GM23248 (cell line): ENCODE measurements around the gene ERC2. TPM values are rescaled to one million over a fixed set of nuclear protein-coding genes. Genes with fewer than 3 reads are reported as not detected.

Experiments
- DNase-seq: peaks from one replicate; pipeline ENCODE4 v3.0.0-alpha.2; 2015
- H2AFZ ChIP-seq: fragments of 200-600 bp; sonication (generic); 2 replicates; pipeline ENCODE4 v1.6.1; 2016; ENCODE audit warnings: antibody characterized with exemption
- H3F3A ChIP-seq: fragments of 200-600 bp; sonication (generic); 2 replicates; pipeline ENCODE4 v1.6.1; 2016; ENCODE audit warnings: mild to moderate bottlenecking, antibody characterized with exemption, mixed run types; ENCODE audit not compliant: insufficient read depth
- H3K27ac ChIP-seq: fragments of 200-600 bp; sonication (generic); 2 replicates; pipeline ENCODE4 v1.5.1; 2016; ENCODE audit warnings: mild to moderate bottlenecking
- H3K27me3 ChIP-seq: fragments of 200-600 bp; sonication (generic); replicated peaks from 2 replicates; pipeline ENCODE4 v1.6.1; 2016; ENCODE audit warnings: mild to moderate bottlenecking; ENCODE audit not compliant: insufficient read depth
- H3K36me3 ChIP-seq: fragments of 200-600 bp; sonication (generic); 2 replicates; pipeline ENCODE4 v1.6.1; 2016; ENCODE audit warnings: low read depth, mild to moderate bottlenecking
- H3K4me1 ChIP-seq: fragments of 200-600 bp; sonication (generic); 2 replicates; pipeline ENCODE4 v1.6.1; 2016; ENCODE audit warnings: mild to moderate bottlenecking; ENCODE audit not compliant: insufficient read depth
- H3K4me2 ChIP-seq: fragments of 200-600 bp; sonication (generic); one replicate; pipeline ENCODE4 v1.6.1; 2016; ENCODE audit warnings: mild to moderate bottlenecking; ENCODE audit not compliant: unreplicated experiment
- H3K4me3 ChIP-seq: fragments of 200-600 bp; sonication (generic); 2 replicates; pipeline ENCODE4 v1.5.1; 2016; ENCODE audit warnings: mild to moderate bottlenecking
- H3K79me2 ChIP-seq: fragments of 200-600 bp; sonication (generic); 2 replicates; pipeline ENCODE4 v1.6.1; 2016; ENCODE audit warnings: mild to moderate bottlenecking; ENCODE audit not compliant: insufficient read depth
- H3K9ac ChIP-seq: fragments of 200-600 bp; sonication (generic); 2 replicates; pipeline ENCODE4 v1.6.1; 2016; ENCODE audit warnings: mild to moderate bottlenecking
- H3K9me2 ChIP-seq: fragments of 200-600 bp; sonication (generic); 2 replicates; pipeline ENCODE4 v1.6.1; 2016; ENCODE audit warnings: mixed run types, mild to moderate bottlenecking, moderate library complexity; ENCODE audit not compliant: insufficient read depth
- H3K9me3 ChIP-seq: fragments of 200-600 bp; sonication (generic); one replicate; pipeline ENCODE4 v1.6.1; 2017; ENCODE audit warnings: low read depth
- H4K20me1 ChIP-seq: fragments of 200-600 bp; sonication (generic); 2 replicates; pipeline ENCODE4 v1.6.0; 2016; ENCODE audit not compliant: insufficient read depth
- EZH2 ChIP-seq: fragments of 200-600 bp; sonication (generic); IDR thresholded peaks from 2 replicates; pipeline ENCODE4 v1.6.1; 2018; ENCODE audit warnings: antibody characterized with exemption, mild to moderate bottlenecking; ENCODE audit not compliant: insufficient read depth, poor library complexity, severe bottlenecking
- EZH2phosphoT487 ChIP-seq: fragments of 200-600 bp; sonication (generic); IDR thresholded peaks from 2 replicates; pipeline ENCODE4 v1.6.1; 2018; ENCODE audit warnings: antibody characterized with exemption, moderate library complexity, mild to moderate bottlenecking, low read depth; ENCODE audit not compliant: insufficient read depth
- WGBS, 2 experiments: methylation state at CpG; one replicate each; pipeline ENCODE4 v1.1.6; 2015 to 2017; ENCODE audit warnings: low lambda C conversion rate in 2 of 2, low coverage in 1 of 2; ENCODE audit errors: missing lambda C conversion rate in 2 of 2; 5-methylcytosine and 5-hydroxymethylcytosine counted together
- in situ Hi-C: fragments of 300-500 bp; cut with MboI; formaldehyde crosslinking; loops from 2 replicates; pipeline ENCODE4 v1.15.0; 2020
- polyA plus RNA-seq: library from polyadenylated mRNA; unstranded; fragments of >200 nt; fragmentation: Nextera tagmentation; extraction: Ambion mirVana; gene quantifications from 2 replicates; pipeline ENCODE4 v1.2.1, GENCODE V29; 2016
- total RNA-seq: library from RNA; depleted of rRNA; stranded (reverse); fragments of >200 nt; shearing (Covaris generic); gene quantifications from 2 replicates; pipeline ENCODE4 v1.2.3, GENCODE V29; 2014

Gene ERC2
- total and polyA plus RNA-seq, 2 experiments from 2014 or later, result not detected

GRCh38 chr3:55512571-55513343, 955.5 kb downstream of the ERC2 start:
- Histone ChIP-seq H3K36me3 (no peaks in the 10 kb centered on the region), H4K20me1 (no peaks in the 10 kb centered on the region), H3K9me2 (no peaks in the 10 kb centered on the region), H3K27me3 (peaks cover 10% of the 10 kb centered on the region), H3K9me3 (no peaks in the 10 kb centered on the region), H2AFZ (no peak overlapping the region), H3K9ac (no peak overlapping the region; the same call in 1 of the 2 replicates), H3K27ac (peak overlapping the region; percentile 48), H3K4me1 (peaks cover 16% of the 10 kb centered on the region), H3K4me3 (no peak overlapping the region), H3F3A (peaks cover 27% of the 10 kb centered on the region), H3K4me2 (peak overlapping the region; percentile 45), H3K79me2 (no peaks in the 10 kb centered on the region)
- peak; percentile 30 for DNase-seq
- WGBS, 2 experiments, result 63 to 65% methylated on average over 11 of the region's 11 CpGs
- TF ChIP-seq EZH2phosphoT487 (no peak), EZH2 (no peak)
- in situ Hi-C loops, result no loop called here

GRCh38 chr3:55511895-55512570, 956.2 kb downstream of the ERC2 start:
- Histone ChIP-seq H3K4me2 (peak overlapping the region; percentile 59), H3K9me3 (no peaks in the 10 kb centered on the region), H4K20me1 (no peaks in the 10 kb centered on the region), H2AFZ (no peak overlapping the region), H3K4me3 (peak overlapping the region; percentile 30), H3K79me2 (no peaks in the 10 kb centered on the region), H3F3A (peaks cover 27% of the 10 kb centered on the region), H3K4me1 (peaks cover 16% of the 10 kb centered on the region), H3K9ac (no peak overlapping the region), H3K36me3 (no peaks in the 10 kb centered on the region), H3K9me2 (no peaks in the 10 kb centered on the region), H3K27ac (peak overlapping the region; percentile 48), H3K27me3 (peaks cover 11% of the 10 kb centered on the region)
- in situ Hi-C loops, result no loop called here
- WGBS, 2 experiments, result 5 to 7% methylated on average over 7 of the region's 7 CpGs
- no peak for TF ChIP-seq EZH2phosphoT487
- TF ChIP-seq EZH2, result no peak
- DNase-seq, result peak; percentile 90

DNA sequence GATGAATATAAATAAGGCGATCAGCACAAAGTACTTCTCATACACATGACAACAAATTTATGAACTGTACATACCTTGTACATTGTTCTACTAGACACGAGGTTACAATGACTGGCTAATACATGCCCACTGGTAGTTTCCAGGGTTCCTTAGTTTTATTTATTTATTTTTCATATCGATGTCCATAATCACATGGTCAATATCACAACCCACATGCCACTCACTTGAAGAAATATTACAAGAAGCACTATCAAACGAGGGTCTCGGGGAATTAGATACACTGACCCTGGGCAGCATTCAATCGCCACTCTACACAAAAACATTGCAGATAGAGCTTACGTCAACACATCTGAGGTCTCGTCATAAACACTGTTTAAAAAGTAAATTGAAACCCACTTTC, 959.9 kb downstream of the ERC2 start:
- peaks cover 16% of the 10 kb centered on the region for H3K4me1 ChIP-seq

GRCh38 chr3:55507808-55508207, 960.5 kb downstream of the ERC2 start:
- H3K9ac ChIP-seq, result no peak overlapping the region
- H3K4me1 ChIP-seq, result peaks cover 14% of the 10 kb centered on the region
- peaks cover 22% of the 10 kb centered on the region for H3F3A ChIP-seq
- DNase-seq, result no peak
- H3K4me2 ChIP-seq, result no peak overlapping the region
- in situ Hi-C loops, result no loop called here
- WGBS, 2 experiments, result 92 to 100% methylated on average over 1 of the region's 1 CpG
- H3K36me3 ChIP-seq, result no peaks in the 10 kb centered on the region
- H3K9me3 ChIP-seq, result no peaks in the 10 kb centered on the region
- no peaks in the 10 kb centered on the region for H3K9me2 ChIP-seq
- H3K79me2 ChIP-seq, result no peaks in the 10 kb centered on the region
- peaks cover 4% of the 10 kb centered on the region; the same call in 1 of the 2 replicates for H3K27me3 ChIP-seq
- no peaks in the 10 kb centered on the region for H4K20me1 ChIP-seq
- H3K27ac ChIP-seq, result no peak overlapping the region
- TF ChIP-seq EZH2 (no peak), EZH2phosphoT487 (no peak)
- H2AFZ ChIP-seq, result no peak overlapping the region
- no peak overlapping the region for H3K4me3 ChIP-seq

More for the DNA sequence above, 959.9 kb downstream of the ERC2 start:
- Histone ChIP-seq H3K79me2 (no peaks in the 10 kb centered on the region), H2AFZ (no peak overlapping the region), H3K27me3 (peaks cover 4% of the 10 kb centered on the region; the same call in 1 of the 2 replicates), H4K20me1 (no peaks in the 10 kb centered on the region), H3K9ac (no peak overlapping the region), H3K4me2 (no peak overlapping the region), H3K9me2 (no peaks in the 10 kb centered on the region), H3K27ac (no peak overlapping the region), H3K4me3 (no peak overlapping the region), H3F3A (peaks cover 27% of the 10 kb centered on the region), H3K36me3 (no peaks in the 10 kb centered on the region), H3K9me3 (no peaks in the 10 kb centered on the region)
- WGBS, 2 experiments, result 66 to 69% methylated on average over 8 of the region's 8 CpGs
- TF ChIP-seq EZH2phosphoT487, result no peak
- no peak for TF ChIP-seq EZH2
- in situ Hi-C loops, result no loop called here
- DNase-seq, result no peak
